ENCODE measurements around the gene TSC22D1.

Gene TSC22D1

DNA sequence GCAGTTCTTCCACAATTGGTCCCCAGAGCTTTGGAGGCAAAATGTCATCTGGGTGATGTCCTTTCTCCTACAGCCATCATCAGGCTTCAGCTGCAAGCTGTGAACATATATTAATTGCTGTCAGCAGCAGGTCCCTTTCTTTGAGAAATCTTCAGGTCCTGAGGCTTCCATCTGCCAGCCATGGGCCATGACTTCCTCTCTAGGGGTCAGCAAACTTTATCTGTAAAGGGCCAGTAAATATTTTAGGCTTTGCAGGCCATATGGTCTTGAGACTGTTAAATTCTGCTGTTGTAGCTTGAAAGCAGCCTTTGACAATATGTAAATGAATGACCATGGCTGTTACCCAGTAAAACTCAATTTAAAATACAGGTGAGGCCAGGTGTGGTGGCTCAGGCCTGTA, 175.4 kb downstream of the TSC22D1 start:
- TF ChIP-seq, protein P1, sequence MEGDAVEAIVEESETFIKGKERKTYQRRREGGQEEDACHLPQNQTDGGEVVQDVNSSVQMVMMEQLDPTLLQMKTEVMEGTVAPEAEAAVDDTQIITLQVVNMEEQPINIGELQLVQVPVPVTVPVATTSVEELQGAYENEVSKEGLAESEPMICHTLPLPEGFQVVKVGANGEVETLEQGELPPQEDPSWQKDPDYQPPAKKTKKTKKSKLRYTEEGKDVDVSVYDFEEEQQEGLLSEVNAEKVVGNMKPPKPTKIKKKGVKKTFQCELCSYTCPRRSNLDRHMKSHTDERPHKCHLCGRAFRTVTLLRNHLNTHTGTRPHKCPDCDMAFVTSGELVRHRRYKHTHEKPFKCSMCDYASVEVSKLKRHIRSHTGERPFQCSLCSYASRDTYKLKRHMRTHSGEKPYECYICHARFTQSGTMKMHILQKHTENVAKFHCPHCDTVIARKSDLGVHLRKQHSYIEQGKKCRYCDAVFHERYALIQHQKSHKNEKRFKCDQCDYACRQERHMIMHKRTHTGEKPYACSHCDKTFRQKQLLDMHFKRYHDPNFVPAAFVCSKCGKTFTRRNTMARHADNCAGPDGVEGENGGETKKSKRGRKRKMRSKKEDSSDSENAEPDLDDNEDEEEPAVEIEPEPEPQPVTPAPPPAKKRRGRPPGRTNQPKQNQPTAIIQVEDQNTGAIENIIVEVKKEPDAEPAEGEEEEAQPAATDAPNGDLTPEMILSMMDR (IDR thresholded peaks at IDR 0.05; ENCODE audit: low read length) = no peak
- TF ChIP-seq EZH2phosphoT487 (IDR thresholded peaks at IDR 0.05; ENCODE audit: low read length) (no peak), EZH2 (optimal IDR thresholded peaks at IDR 0.05; ENCODE audit: low read depth, low read length) (no peak)
- H3K4me1 ChIP-seq (ENCODE audit: low read length) = no peaks in the 10 kb centered on the region
- no peak overlapping the region for H3K27ac ChIP-seq (ENCODE audit: low read length)

DNA sequence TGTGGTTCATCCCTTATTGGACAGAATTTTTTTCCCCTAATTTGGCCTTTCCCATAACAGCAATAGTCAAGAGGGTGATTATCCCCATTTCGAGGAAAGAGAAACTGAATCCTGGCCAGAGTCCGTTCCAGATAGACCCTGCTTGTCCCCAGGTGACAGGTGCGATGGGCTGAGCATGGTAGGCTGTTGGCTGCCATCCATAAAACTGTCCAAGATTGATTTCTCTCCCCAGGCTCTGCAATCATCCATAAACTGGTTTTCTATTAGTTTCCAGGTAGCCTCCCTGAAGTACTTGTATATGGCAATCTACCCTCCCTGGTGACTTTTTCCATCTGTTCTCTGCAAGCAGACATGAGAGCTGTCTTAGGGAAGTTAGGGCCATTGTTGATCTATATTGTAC, 177.1 kb downstream of the TSC22D1 start:
- no peaks in the 10 kb centered on the region for H3K9me3 ChIP-seq (replicated peaks; ENCODE audit: insufficient read depth, low read length)
- no peaks in the 10 kb centered on the region for H3K79me2 ChIP-seq (ENCODE audit: low read length)
- no peak for TF ChIP-seq EZH2phosphoT487 (IDR thresholded peaks at IDR 0.05; ENCODE audit: low read length)
- H2AFZ ChIP-seq (ENCODE audit: low read length) = no peak overlapping the region
- DNase-seq = no peak
- H3K4me1 ChIP-seq (ENCODE audit: low read length) = no peaks in the 10 kb centered on the region
- H3K4me3 ChIP-seq (ENCODE audit: low read length) = no peak overlapping the region
- no peak overlapping the region for H3K27ac ChIP-seq (ENCODE audit: low read length)
- no peaks in the 10 kb centered on the region for H3K9me2 ChIP-seq (replicated peaks; ENCODE audit: insufficient read depth, low read length)
- H3K36me3 ChIP-seq (replicated peaks; ENCODE audit: insufficient read depth, low read length) = no peaks in the 10 kb centered on the region
- no peaks in the 10 kb centered on the region for H3F3A ChIP-seq (ENCODE audit: insufficient read depth, low read length)
- no peak overlapping the region for H3K9ac ChIP-seq (ENCODE audit: low read length)
- H3K4me2 ChIP-seq (ENCODE audit: low read depth, low read length) = no peak overlapping the region
- no peaks in the 10 kb centered on the region for H4K20me1 ChIP-seq (ENCODE audit: insufficient read depth, low read length)
- H3K27me3 ChIP-seq (replicated peaks; ENCODE audit: insufficient read depth, low read length) = no peaks in the 10 kb centered on the region

More for the DNA sequence above, 175.4 kb downstream of the TSC22D1 start:
- no peak overlapping the region for H3K4me3 ChIP-seq (ENCODE audit: low read length)
- H3K79me2 ChIP-seq (ENCODE audit: low read length) = no peaks in the 10 kb centered on the region
- no peaks in the 10 kb centered on the region for H3K9me2 ChIP-seq (replicated peaks; ENCODE audit: insufficient read depth, low read length)
- H3K36me3 ChIP-seq (replicated peaks; ENCODE audit: insufficient read depth, low read length) = no peaks in the 10 kb centered on the region
- H2AFZ ChIP-seq (ENCODE audit: low read length) = no peak overlapping the region
- no peak overlapping the region for H3K9ac ChIP-seq (ENCODE audit: low read length)
- no peak overlapping the region for H3K4me2 ChIP-seq (ENCODE audit: low read depth, low read length)
- no peaks in the 10 kb centered on the region for H3K9me3 ChIP-seq (replicated peaks; ENCODE audit: insufficient read depth, low read length)
- no peaks in the 10 kb centered on the region for H3K27me3 ChIP-seq (replicated peaks; ENCODE audit: insufficient read depth, low read length)
- no peaks in the 10 kb centered on the region for H3F3A ChIP-seq (ENCODE audit: insufficient read depth, low read length)
- DNase-seq = no peak
- no peaks in the 10 kb centered on the region for H4K20me1 ChIP-seq (ENCODE audit: insufficient read depth, low read length)

DNA sequence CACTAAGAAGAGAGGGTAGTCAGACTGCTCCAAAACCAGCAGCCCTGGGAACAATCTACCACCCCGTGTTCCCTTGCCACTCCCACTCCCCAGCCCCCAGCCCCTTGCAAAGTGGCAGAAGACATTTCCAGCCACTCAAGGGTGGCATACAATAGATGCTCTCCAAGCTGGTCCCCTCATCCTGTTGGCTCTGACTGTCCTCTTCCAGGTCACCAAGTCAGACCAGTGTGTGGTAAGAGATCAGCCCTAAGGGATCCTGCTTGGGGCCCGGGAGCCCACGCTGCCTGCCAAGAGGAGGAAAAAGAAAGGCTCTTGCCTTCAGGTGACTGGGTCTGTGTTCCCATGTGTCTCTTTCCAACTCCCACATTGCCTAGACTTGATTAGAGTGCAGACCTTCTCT, 177.5 kb downstream of the TSC22D1 start:
- Histone ChIP-seq H3F3A (ENCODE audit: insufficient read depth, low read length) (no peaks in the 10 kb centered on the region), H3K36me3 (replicated peaks; ENCODE audit: insufficient read depth, low read length) (no peaks in the 10 kb centered on the region), H3K4me2 (ENCODE audit: low read depth, low read length) (no peak overlapping the region), H3K9me3 (replicated peaks; ENCODE audit: insufficient read depth, low read length) (no peaks in the 10 kb centered on the region), H3K4me1 (ENCODE audit: low read length) (no peaks in the 10 kb centered on the region), H3K9me2 (replicated peaks; ENCODE audit: insufficient read depth, low read length) (no peaks in the 10 kb centered on the region), H4K20me1 (ENCODE audit: insufficient read depth, low read length) (no peaks in the 10 kb centered on the region), H3K27ac (ENCODE audit: low read length) (no peak overlapping the region), H2AFZ (ENCODE audit: low read length) (no peak overlapping the region), H3K4me3 (ENCODE audit: low read length) (no peak overlapping the region), H3K9ac (ENCODE audit: low read length) (no peak overlapping the region), H3K27me3 (replicated peaks; ENCODE audit: insufficient read depth, low read length) (no peaks in the 10 kb centered on the region), H3K79me2 (ENCODE audit: low read length) (no peaks in the 10 kb centered on the region)
- TF ChIP-seq EZH2 (optimal IDR thresholded peaks at IDR 0.05; ENCODE audit: low read depth, low read length) (no peak), EZH2phosphoT487 (IDR thresholded peaks at IDR 0.05; ENCODE audit: low read length) (no peak)
- TF ChIP-seq, protein P1 (IDR thresholded peaks at IDR 0.05; ENCODE audit: low read length) = no peak
- no peak for DNase-seq

DNA sequence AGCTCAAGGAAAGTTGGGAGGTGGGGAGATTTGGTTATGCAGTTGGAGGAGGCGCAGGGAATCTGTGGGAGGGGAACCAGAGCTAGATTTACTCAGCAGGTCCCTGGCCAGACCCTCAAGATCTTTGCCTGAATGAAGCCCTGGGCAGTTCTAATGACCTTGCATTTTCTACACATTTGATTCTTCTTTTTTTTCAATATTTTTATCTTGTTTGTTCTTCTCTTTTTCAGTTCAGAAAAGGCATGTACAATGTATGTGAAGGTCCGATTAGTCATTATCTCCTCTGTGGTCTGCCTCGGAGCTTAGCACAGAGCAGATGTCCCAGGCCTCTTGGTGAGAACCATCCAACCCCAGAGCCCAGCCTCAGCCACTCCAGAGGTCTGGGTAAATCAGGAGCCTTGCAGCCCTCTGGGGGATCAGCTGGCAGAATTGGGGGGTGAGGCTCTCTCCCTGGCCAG, 178.3 kb downstream of the TSC22D1 start:
- Histone ChIP-seq H4K20me1 (ENCODE audit: insufficient read depth, low read length) (no peaks in the 10 kb centered on the region), H3K4me1 (ENCODE audit: low read length) (no peaks in the 10 kb centered on the region), H3K27ac (ENCODE audit: low read length) (no peak overlapping the region), H3K4me3 (ENCODE audit: low read length) (no peak overlapping the region), H3K27me3 (replicated peaks; ENCODE audit: insufficient read depth, low read length) (no peaks in the 10 kb centered on the region), H3K9me2 (replicated peaks; ENCODE audit: insufficient read depth, low read length) (no peaks in the 10 kb centered on the region), H2AFZ (ENCODE audit: low read length) (no peak overlapping the region), H3F3A (ENCODE audit: insufficient read depth, low read length) (no peaks in the 10 kb centered on the region), H3K9me3 (replicated peaks; ENCODE audit: insufficient read depth, low read length) (no peaks in the 10 kb centered on the region), H3K36me3 (replicated peaks; ENCODE audit: insufficient read depth, low read length) (no peaks in the 10 kb centered on the region), H3K4me2 (ENCODE audit: low read depth, low read length) (no peak overlapping the region), H3K9ac (ENCODE audit: low read length) (no peak overlapping the region), H3K79me2 (ENCODE audit: low read length) (no peaks in the 10 kb centered on the region)
- no peak for DNase-seq
- TF ChIP-seq, protein P1 (IDR thresholded peaks at IDR 0.05; ENCODE audit: low read length) = no peak
- TF ChIP-seq EZH2phosphoT487 (IDR thresholded peaks at IDR 0.05; ENCODE audit: low read length) (no peak), EZH2 (optimal IDR thresholded peaks at IDR 0.05; ENCODE audit: low read depth, low read length) (no peak)

Data from MM.1S (cell line).